ENCODE results near the gene BCAM. TPM values are rescaled to one million over a fixed set of nuclear protein-coding genes. Genes with fewer than 3 reads are reported as not detected.

The BCAM gene
- 346 to 378 TPM (median 355 TPM) in 3 replicates for total RNA-seq

- TF ChIP-seq CTCF (IDR thresholded peaks at IDR 0.05; ENCODE audit: unreplicated experiment), result no peak
- peak within 1 kb of the TSS; percentile 80 for H3K4me3 Mint-ChIP-seq
- H3K36me3 Mint-ChIP-seq, result peaks cover 7% of the 10 kb centered on the region
- peaks cover 41% of the 10 kb centered on the region for H3K4me1 Mint-ChIP-seq
- peak within 1 kb of the TSS; percentile 89 for H3K27ac Mint-ChIP-seq
- no peaks in the 10 kb centered on the region for H3K27me3 Mint-ChIP-seq (ENCODE audit: low read depth)
- peak; percentile 65 to 77 for DNase-seq (ENCODE audit: low spot score in 2 of 2, unreplicated experiment in 2 of 2)
- no peaks in the 10 kb centered on the region for H3K9me3 Mint-ChIP-seq
Measured at GRCh38 chr19:44808463-44809371, at the start of gene BCAM. BCAM (plus strand) TSS chr19:44809103; CDS start chr19:44809125, 22 bp downstream.

GRCh38 chr19:44762038-44762437 lies 46.9 kb upstream of the BCAM start:
- H3K9me3 Mint-ChIP-seq, result no peaks in the 10 kb centered on the region
- TF ChIP-seq CTCF (IDR thresholded peaks at IDR 0.05; ENCODE audit: unreplicated experiment), result no peak
- DNase-seq (ENCODE audit: low spot score in 2 of 2, unreplicated experiment in 2 of 2), result no peak
- no peak overlapping the region for H3K27ac Mint-ChIP-seq
- peaks cover 13% of the 10 kb centered on the region for H3K4me1 Mint-ChIP-seq
- peaks cover 12% of the 10 kb centered on the region for H3K27me3 Mint-ChIP-seq (ENCODE audit: low read depth)
- peaks cover 8% of the 10 kb centered on the region for H3K36me3 Mint-ChIP-seq
- H3K4me3 Mint-ChIP-seq, result no peak overlapping the region

GRCh38 chr19:44765033-44765948 lies 43.6 kb upstream of the BCAM start:
- Mint-ChIP-seq H3K4me3 (no peak overlapping the region), H3K4me1 (no peaks in the 10 kb centered on the region), H3K27ac (no peak overlapping the region), H3K36me3 (peaks cover 3% of the 10 kb centered on the region), H3K27me3 (ENCODE audit: low read depth) (no peaks in the 10 kb centered on the region), H3K9me3 (peaks cover 6% of the 10 kb centered on the region)
- no peak for TF ChIP-seq CTCF (IDR thresholded peaks at IDR 0.05; ENCODE audit: unreplicated experiment)
- DNase-seq (ENCODE audit: low spot score in 2 of 2, unreplicated experiment in 2 of 2), result no peak

GRCh38 chr19:44765949-44766335 lies 43.0 kb upstream of the BCAM start:
- peaks cover 6% of the 10 kb centered on the region for H3K9me3 Mint-ChIP-seq
- no peaks in the 10 kb centered on the region for H3K27me3 Mint-ChIP-seq (ENCODE audit: low read depth)
- no peaks in the 10 kb centered on the region for H3K36me3 Mint-ChIP-seq
- no peak for TF ChIP-seq CTCF (IDR thresholded peaks at IDR 0.05; ENCODE audit: unreplicated experiment)
- DNase-seq (ENCODE audit: low spot score in 2 of 2, unreplicated experiment in 2 of 2), result no peak
- H3K4me1 Mint-ChIP-seq, result peaks cover 3% of the 10 kb centered on the region
- no peak overlapping the region for H3K4me3 Mint-ChIP-seq
- H3K27ac Mint-ChIP-seq, result no peak overlapping the region

GRCh38 chr19:44767295-44768180 lies 41.4 kb upstream of the BCAM start:
- no peak for TF ChIP-seq CTCF (IDR thresholded peaks at IDR 0.05; ENCODE audit: unreplicated experiment)
- H3K36me3 Mint-ChIP-seq, result no peaks in the 10 kb centered on the region
- H3K4me3 Mint-ChIP-seq, result no peak overlapping the region
- H3K27ac Mint-ChIP-seq, result no peak overlapping the region
- peaks cover 6% of the 10 kb centered on the region for H3K9me3 Mint-ChIP-seq
- H3K4me1 Mint-ChIP-seq, result peaks cover 3% of the 10 kb centered on the region
- no peaks in the 10 kb centered on the region for H3K27me3 Mint-ChIP-seq (ENCODE audit: low read depth)
- no peak for DNase-seq (ENCODE audit: low spot score in 2 of 2, unreplicated experiment in 2 of 2)
